OCI-LY7 (cell line): ENCODE measurements around the gene GCSAM. TPM values are rescaled to one million over a fixed set of nuclear protein-coding genes. Genes with fewer than 3 reads are reported as not detected.

ENCODE experiments used
- BruUV-seq: library from RNA; stranded (reverse); fragments of 400-500 nt; replicated peaks from 2 replicates; lab custom pipeline; 2021; lab: Mats Ljungman, UMichigan
- CTCF ChIA-PET: fragments of 300-600 bp; sonication (Branson Sonifier 250); formaldehyde crosslinking; loops from one replicate; lab custom pipeline; 2022; ENCODE audit warnings: antibody characterized with exemption; ENCODE audit not compliant: unreplicated experiment; lab: Charles Lee
- POLR2A ChIA-PET: fragments of 300-600 bp; sonication (Branson Sonifier 250); formaldehyde crosslinking; loops from one replicate; lab custom pipeline; 2022; ENCODE audit warnings: antibody characterized with exemption; lab: Charles Lee
- DNase-seq: peaks from one replicate; pipeline ENCODE4 v3.0.0-alpha.2; 2015; ENCODE audit warnings: low spot score
- H2AFZ ChIP-seq: fragments of 200-600 bp; sonication (generic), shearing (Covaris generic); 2 replicates; pipeline ENCODE4 v1.6.1; 2014; ENCODE audit warnings: mild to moderate bottlenecking, antibody characterized with exemption, low read length, moderate library complexity
- H3K27ac ChIP-seq: fragments of 200-600 bp; sonication (generic); 2 replicates; pipeline ENCODE4 v1.5.1; 2014; ENCODE audit warnings: mixed run types, low read depth, mild to moderate bottlenecking, moderate library complexity, low read length, inconsistent platforms; ENCODE audit not compliant: poor library complexity, severe bottlenecking
- H3K36me3 ChIP-seq: fragments of 200-600 bp; sonication (generic); 2 replicates; pipeline ENCODE4 v1.6.1; 2014; ENCODE audit warnings: mild to moderate bottlenecking, antibody characterized with exemption, low read length, moderate library complexity, mixed read lengths; ENCODE audit not compliant: insufficient read depth
- H3K4me1 ChIP-seq: fragments of 200-600 bp; sonication (generic); 2 replicates; pipeline ENCODE4 v1.5.1; 2014; ENCODE audit warnings: mild to moderate bottlenecking, low read length; ENCODE audit not compliant: insufficient read depth, poor library complexity, severe bottlenecking
- H3K4me2 ChIP-seq: fragments of 200-600 bp; sonication (generic); 2 replicates; pipeline ENCODE4 v1.6.1; 2014; ENCODE audit warnings: mild to moderate bottlenecking, low read length
- H3K4me3 ChIP-seq: fragments of 200-600 bp; sonication (generic); 2 replicates; pipeline ENCODE4 v1.5.1; 2014; ENCODE audit warnings: mild to moderate bottlenecking, low read depth, low read length; ENCODE audit not compliant: poor library complexity, severe bottlenecking
- H3K79me2 ChIP-seq: fragments of 200-600 bp; sonication (generic); 2 replicates; pipeline ENCODE4 v1.6.1; 2016; ENCODE audit warnings: low read depth, mild to moderate bottlenecking, low read length, moderate library complexity, mixed read lengths; ENCODE audit not compliant: insufficient read depth
- H3K9me2 ChIP-seq: fragments of 200-600 bp; sonication (generic); 2 replicates; pipeline ENCODE4 v1.6.1; 2016; ENCODE audit warnings: mild to moderate bottlenecking, low read length, mixed read lengths; ENCODE audit not compliant: insufficient read depth
- H3K9me3 ChIP-seq: fragments of 200-600 bp; sonication (generic); 2 replicates; pipeline ENCODE4 v1.6.1; 2014; ENCODE audit warnings: mild to moderate bottlenecking, mixed run types, low read length, mixed read lengths
- H4K20me1 ChIP-seq: fragments of 200-600 bp; sonication (generic); 2 replicates; pipeline ENCODE4 v1.6.1; 2014; ENCODE audit warnings: mild to moderate bottlenecking, antibody characterized with exemption, low read length, moderate library complexity, mixed read lengths; ENCODE audit not compliant: insufficient read depth
- EZH2phosphoT487 ChIP-seq: fragments of 200-600 bp; sonication (generic); IDR thresholded peaks from 2 replicates; pipeline ENCODE4 v1.6.1; 2018; ENCODE audit warnings: low read depth, borderline replicate concordance, mild to moderate bottlenecking, mixed run types, antibody characterized with exemption, low read length, moderate library complexity, mixed read lengths
- intact Hi-C: fragments of 100-400 bp; cut with micrococcal nuclease; formaldehyde crosslinking; loops from one replicate; pipeline ENCODE4 v1.10.0; 2022; ENCODE audit not compliant: unreplicated experiment
- total RNA-seq, 2 experiments: library from RNA; depleted of rRNA in 1 of 2; stranded (reverse); fragments of >200 nt in 1 of 2; shearing (Covaris generic) in 1 of 2; gene quantifications; 2 replicates each; pipeline ENCODE4 v1.2.3, GENCODE V29; 2014 to 2022
- TF ChIP-seq, protein P1 (sequence below): fragments of 200-600 bp; sonication (generic); conservative IDR thresholded peaks from 2 replicates; pipeline ENCODE4 v1.5.1; 2014; ENCODE audit warnings: mild to moderate bottlenecking, antibody characterized with exemption, low read length, moderate library complexity, mixed read lengths

Gene GCSAM
- total RNA-seq, 2 experiments from 2014 or later: 193 to 195 TPM

- peak; percentile 38 for DNase-seq
- no peak overlapping the region for H2AFZ ChIP-seq
- peaks cover 100% of the 10 kb centered on the region for H3K4me1 ChIP-seq
- TF ChIP-seq EZH2phosphoT487: no peak
- TF ChIP-seq, protein P1, sequence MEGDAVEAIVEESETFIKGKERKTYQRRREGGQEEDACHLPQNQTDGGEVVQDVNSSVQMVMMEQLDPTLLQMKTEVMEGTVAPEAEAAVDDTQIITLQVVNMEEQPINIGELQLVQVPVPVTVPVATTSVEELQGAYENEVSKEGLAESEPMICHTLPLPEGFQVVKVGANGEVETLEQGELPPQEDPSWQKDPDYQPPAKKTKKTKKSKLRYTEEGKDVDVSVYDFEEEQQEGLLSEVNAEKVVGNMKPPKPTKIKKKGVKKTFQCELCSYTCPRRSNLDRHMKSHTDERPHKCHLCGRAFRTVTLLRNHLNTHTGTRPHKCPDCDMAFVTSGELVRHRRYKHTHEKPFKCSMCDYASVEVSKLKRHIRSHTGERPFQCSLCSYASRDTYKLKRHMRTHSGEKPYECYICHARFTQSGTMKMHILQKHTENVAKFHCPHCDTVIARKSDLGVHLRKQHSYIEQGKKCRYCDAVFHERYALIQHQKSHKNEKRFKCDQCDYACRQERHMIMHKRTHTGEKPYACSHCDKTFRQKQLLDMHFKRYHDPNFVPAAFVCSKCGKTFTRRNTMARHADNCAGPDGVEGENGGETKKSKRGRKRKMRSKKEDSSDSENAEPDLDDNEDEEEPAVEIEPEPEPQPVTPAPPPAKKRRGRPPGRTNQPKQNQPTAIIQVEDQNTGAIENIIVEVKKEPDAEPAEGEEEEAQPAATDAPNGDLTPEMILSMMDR: no peak
- peaks cover 46% of the 10 kb centered on the region for H3K79me2 ChIP-seq
- ChIA-PET CTCF (no interaction called here), POLR2A (interaction anchor here (0.6 to 16.9 kb wide), 5 partner anchors 6 to 437 kb away, joined by 3 to 566 read pairs (median 28); partner anchors contain the start of gene GCSAM)
- BruUV-seq: no TSS peak
- H3K36me3 ChIP-seq: peaks cover 87% of the 10 kb centered on the region
- H3K9me3 ChIP-seq: no peaks in the 10 kb centered on the region
- peak overlapping the region; percentile 99 for H3K27ac ChIP-seq
- intact Hi-C loops: no loop called here
- peak overlapping the region; percentile 18 for H3K4me3 ChIP-seq
- H3K9me2 ChIP-seq: no peaks in the 10 kb centered on the region
- no peaks in the 10 kb centered on the region for H4K20me1 ChIP-seq
- H3K4me2 ChIP-seq: peak overlapping the region; percentile 57
Observed at GRCh38 chr3:112123548-112123947, 9.5 kb downstream of the GCSAM start.

GRCh38 chr3:112122870-112123269 is 10.2 kb downstream of the GCSAM start:
- peaks cover 100% of the 10 kb centered on the region for H3K4me1 ChIP-seq
- H4K20me1 ChIP-seq: no peaks in the 10 kb centered on the region
- CTCF ChIA-PET: no interaction called here
- H3K4me2 ChIP-seq: peak overlapping the region; percentile 57
- DNase-seq: peak; percentile 16
- H3K36me3 ChIP-seq: peaks cover 83% of the 10 kb centered on the region
- H3K79me2 ChIP-seq: peaks cover 40% of the 10 kb centered on the region
- no peaks in the 10 kb centered on the region for H3K9me3 ChIP-seq
- no peaks in the 10 kb centered on the region for H3K9me2 ChIP-seq
- TF ChIP-seq EZH2phosphoT487: no peak
- TF ChIP-seq, protein P1: 0 out of 2 replicates have a peak, but pooled peaks have one; percentile 28
- BruUV-seq: no TSS peak
- POLR2A ChIA-PET: interaction anchor here (1.1 to 16.9 kb wide), 4 partner anchors 5 to 438 kb away, joined by 3 to 566 read pairs (median 49); partner anchors contain the start of gene GCSAM
- H3K27ac ChIP-seq: peak overlapping the region; percentile 99
- intact Hi-C loops: no loop called here
- no peak overlapping the region for H2AFZ ChIP-seq
- peak overlapping the region; percentile 18 for H3K4me3 ChIP-seq
